WTC11 (cell line): ENCODE measurements around the gene ERICH6. TPM values are rescaled to one million over a fixed set of nuclear protein-coding genes. Genes with fewer than 3 reads are reported as not detected.

Source experiments
- ATAC-seq: fragments of 200-7000 bp; cut with Tn5 transposase; 2 replicates; pipeline ENCODE4 v1.10.0; 2021; ENCODE audit warnings: mild to moderate bottlenecking, moderate library complexity
- CTCF ChIA-PET: fragments of 300-600 bp; sonication (Branson Sonifier 250); formaldehyde crosslinking; loops from one replicate; lab custom pipeline; 2021; ENCODE audit warnings: antibody characterized with exemption; lab: Charles Lee
- POLR2A ChIA-PET: fragments of 350-600 bp; sonication (Branson Sonifier 250); formaldehyde crosslinking; loops from one replicate; lab custom pipeline; 2021; ENCODE audit warnings: antibody characterized with exemption; lab: Charles Lee
- DNase-seq: peaks from one replicate; pipeline ENCODE4 v3.0.0; 2021; ENCODE audit warnings: low spot score
- H3K27ac Mint-ChIP-seq: 2 replicates; pipeline ENCODE4 v1.8.0; 2021; ENCODE audit warnings: mixed read lengths
- H3K27me3 Mint-ChIP-seq: 2 replicates; pipeline ENCODE4 v1.8.0; 2021; ENCODE audit warnings: low read depth, mild to moderate bottlenecking, moderate library complexity, mixed read lengths
- H3K36me3 Mint-ChIP-seq: 2 replicates; pipeline ENCODE4 v1.8.0; 2021; ENCODE audit warnings: mixed read lengths
- H3K4me1 Mint-ChIP-seq: 2 replicates; pipeline ENCODE4 v1.8.0; 2022; ENCODE audit warnings: mixed read lengths
- H3K4me3 Mint-ChIP-seq: 2 replicates; pipeline ENCODE4 v1.8.0; 2021; ENCODE audit warnings: mild to moderate bottlenecking, moderate library complexity, mixed read lengths
- H3K9me3 Mint-ChIP-seq: 2 replicates; pipeline ENCODE4 v1.8.0; 2021; ENCODE audit warnings: mixed read lengths
- EMX1 ChIP-seq: fragments of 250-450 bp; sonication (Bioruptor Pico); IDR thresholded peaks from 2 replicates; pipeline ENCODE4 v1.8.0; 2021; ENCODE audit warnings: mild to moderate bottlenecking
- FOXK1 ChIP-seq: sonication (generic); formaldehyde crosslinking; IDR thresholded peaks from 2 replicates; pipeline ENCODE4 v1.8.0; 2022; ENCODE audit warnings: mild to moderate bottlenecking, moderate library complexity, missing genetic modification reagents
- HMGXB4 ChIP-seq: sonication (generic); formaldehyde crosslinking; IDR thresholded peaks from 2 replicates; pipeline ENCODE4 v1.8.1; 2023; ENCODE audit warnings: mild to moderate bottlenecking, moderate library complexity, missing genetic modification reagents
- JUN ChIP-seq: sonication (generic); formaldehyde crosslinking; IDR thresholded peaks from 2 replicates; pipeline ENCODE4 v1.8.0; 2023; ENCODE audit warnings: mild to moderate bottlenecking, missing genetic modification reagents
- NFATC4 ChIP-seq: fragments of 250-450 bp; sonication (Bioruptor Pico); IDR thresholded peaks from 2 replicates; pipeline ENCODE4 v1.9.0; 2021; ENCODE audit warnings: mild to moderate bottlenecking
- NFYB ChIP-seq: sonication (generic); formaldehyde crosslinking; conservative IDR thresholded peaks from 2 replicates; pipeline ENCODE4 v1.8.0; 2022; ENCODE audit warnings: low read depth, missing genetic modification reagents
- NR1H2 ChIP-seq: sonication (generic); formaldehyde crosslinking; IDR thresholded peaks from 2 replicates; pipeline ENCODE4 v1.9.0; 2021; ENCODE audit warnings: mild to moderate bottlenecking, moderate library complexity, missing genetic modification reagents
- NR2C2 ChIP-seq: sonication (generic); formaldehyde crosslinking; IDR thresholded peaks from 2 replicates; pipeline ENCODE4 v1.8.0; 2022; ENCODE audit warnings: mild to moderate bottlenecking, missing genetic modification reagents
- NR3C1 ChIP-seq: sonication (generic); formaldehyde crosslinking; conservative IDR thresholded peaks from 2 replicates; pipeline ENCODE4 v1.8.1; 2023; ENCODE audit warnings: low read depth, mild to moderate bottlenecking, missing genetic modification reagents
- PRDM15 ChIP-seq: sonication (generic); formaldehyde crosslinking; IDR thresholded peaks from 2 replicates; pipeline ENCODE4 v1.8.0; 2022; ENCODE audit warnings: missing genetic modification reagents
- PRRX2 ChIP-seq: fragments of 250-450 bp; sonication (Bioruptor Pico); IDR thresholded peaks from 2 replicates; pipeline ENCODE4 v1.8.0; 2021; ENCODE audit warnings: mild to moderate bottlenecking
- SP1 ChIP-seq: sonication (generic); formaldehyde crosslinking; conservative IDR thresholded peaks from 2 replicates; pipeline ENCODE4 v1.8.1; 2022; ENCODE audit warnings: missing genetic modification reagents
- TCF7 ChIP-seq: sonication (generic); formaldehyde crosslinking; IDR thresholded peaks from 2 replicates; pipeline ENCODE4 v1.8.0; 2022; ENCODE audit warnings: mild to moderate bottlenecking, low read depth, missing genetic modification reagents, moderate library complexity
- ZNF121 ChIP-seq: sonication (generic); formaldehyde crosslinking; IDR thresholded peaks from 2 replicates; pipeline ENCODE4 v1.8.0; 2023; ENCODE audit warnings: missing genetic modification reagents
- ZNF138 ChIP-seq: sonication (generic); formaldehyde crosslinking; conservative IDR thresholded peaks from 2 replicates; pipeline ENCODE4 v1.8.1; 2022; ENCODE audit warnings: mild to moderate bottlenecking, moderate library complexity, missing genetic modification reagents
- ZNF425 ChIP-seq: fragments of 250-450 bp; sonication (Bioruptor Pico); conservative IDR thresholded peaks from 2 replicates; pipeline ENCODE4 v1.9.0; 2021; ENCODE audit warnings: mild to moderate bottlenecking
- ZNF671 ChIP-seq: fragments of 250-450 bp; sonication (Bioruptor Pico); IDR thresholded peaks from 2 replicates; pipeline ENCODE4 v1.8.0; 2021; ENCODE audit warnings: mild to moderate bottlenecking
- total RNA-seq: library from RNA; stranded (reverse); gene quantifications from 3 replicates; pipeline ENCODE4 v1.2.3, GENCODE V29; 2021
- TF ChIP-seq, protein P1 (sequence below): sonication (generic); formaldehyde crosslinking; IDR thresholded peaks from 2 replicates; pipeline ENCODE4 v1.8.1; 2022; ENCODE audit warnings: missing genetic modification reagents, borderline replicate concordance
- TF ChIP-seq, protein P2 (sequence below): sonication (generic); formaldehyde crosslinking; conservative IDR thresholded peaks from 2 replicates; pipeline ENCODE4 v1.8.1; 2023; ENCODE audit warnings: mild to moderate bottlenecking, low read depth, missing genetic modification reagents, moderate library complexity
- TF ChIP-seq, protein P3 (sequence below): fragments of 200-600 bp; IDR thresholded peaks from 2 replicates; pipeline ENCODE4 v1.8.0; 2022; ENCODE audit warnings: antibody characterized with exemption
- TF ChIP-seq, protein P4 (sequence below): sonication (generic); formaldehyde crosslinking; IDR thresholded peaks from 2 replicates; pipeline ENCODE4 v1.8.1; 2023; ENCODE audit warnings: mild to moderate bottlenecking, missing genetic modification reagents

The ERICH6 gene
- total RNA-seq, 1 experiment from 2014 or later: 0.26 TPM

- Mint-ChIP-seq H3K4me3 (no peak overlapping the region), H3K9me3 (peaks cover 9% of the 10 kb centered on the region)
- TF ChIP-seq, protein P1, sequence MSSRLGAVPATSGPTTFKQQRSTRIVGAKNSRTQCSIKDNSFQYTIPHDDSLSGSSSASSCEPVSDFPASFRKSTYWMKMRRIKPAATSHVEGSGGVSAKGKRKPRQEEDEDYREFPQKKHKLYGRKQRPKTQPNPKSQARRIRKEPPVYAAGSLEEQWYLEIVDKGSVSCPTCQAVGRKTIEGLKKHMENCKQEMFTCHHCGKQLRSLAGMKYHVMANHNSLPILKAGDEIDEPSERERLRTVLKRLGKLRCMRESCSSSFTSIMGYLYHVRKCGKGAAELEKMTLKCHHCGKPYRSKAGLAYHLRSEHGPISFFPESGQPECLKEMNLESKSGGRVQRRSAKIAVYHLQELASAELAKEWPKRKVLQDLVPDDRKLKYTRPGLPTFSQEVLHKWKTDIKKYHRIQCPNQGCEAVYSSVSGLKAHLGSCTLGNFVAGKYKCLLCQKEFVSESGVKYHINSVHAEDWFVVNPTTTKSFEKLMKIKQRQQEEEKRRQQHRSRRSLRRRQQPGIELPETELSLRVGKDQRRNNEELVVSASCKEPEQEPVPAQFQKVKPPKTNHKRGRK (CRISPR knock-in tag): no peak
- TF ChIP-seq NR2C2 (CRISPR knock-in tag) (no peak), NFATC4 (CRISPR knock-in tag) (no peak), ZNF425 (CRISPR knock-in tag) (no peak), TCF7 (CRISPR knock-in tag) (no peak), SP1 (CRISPR knock-in tag) (no peak), EMX1 (no peak), ZNF138 (no peak), NFYB (CRISPR knock-in tag) (no peak)
- TF ChIP-seq, all 79 proteins: peak for 0
- ATAC-seq (0 out of 2 replicates have a peak, but pooled peaks have one; percentile 30), DNase-seq (no peak)
- H3K36me3 Mint-ChIP-seq: peaks cover 34% of the 10 kb centered on the region
- CTCF ChIA-PET: no interaction called here
- peak overlapping the region; percentile 51; the same call in 1 of the 2 replicates for H3K27ac Mint-ChIP-seq
- no peaks in the 10 kb centered on the region for H3K27me3 Mint-ChIP-seq
- POLR2A ChIA-PET: interaction anchor here (0.7 kb wide), 1 partner anchor 13 kb away, joined by 3 read pairs; no protein-coding TSS in a partner anchor
- peaks cover 16% of the 10 kb centered on the region for H3K4me1 Mint-ChIP-seq
Measured at GRCh38 chr3:150613034-150613433, 90.7 kb downstream of the ERICH6 start.

GRCh38 chr3:150612494-150612893 lies 91.2 kb downstream of the ERICH6 start:
- CTCF ChIA-PET: no interaction called here
- ATAC-seq (no peak), DNase-seq (no peak)
- peaks cover 21% of the 10 kb centered on the region for H3K4me1 Mint-ChIP-seq
- POLR2A ChIA-PET: interaction anchor here (1.8 kb wide), 1 partner anchor 10 kb away, joined by 6 read pairs; the partner anchor contains the start of gene SELENOT
- H3K27me3 Mint-ChIP-seq: no peaks in the 10 kb centered on the region
- no peak overlapping the region for H3K4me3 Mint-ChIP-seq
- H3K27ac Mint-ChIP-seq: no peak overlapping the region
- peaks cover 9% of the 10 kb centered on the region for H3K9me3 Mint-ChIP-seq
- H3K36me3 Mint-ChIP-seq: peaks cover 33% of the 10 kb centered on the region
- no peak for TF ChIP-seq PRDM15 (CRISPR knock-in tag)
- no peak for TF ChIP-seq ZNF671 (CRISPR knock-in tag)
- TF ChIP-seq, protein P2, sequence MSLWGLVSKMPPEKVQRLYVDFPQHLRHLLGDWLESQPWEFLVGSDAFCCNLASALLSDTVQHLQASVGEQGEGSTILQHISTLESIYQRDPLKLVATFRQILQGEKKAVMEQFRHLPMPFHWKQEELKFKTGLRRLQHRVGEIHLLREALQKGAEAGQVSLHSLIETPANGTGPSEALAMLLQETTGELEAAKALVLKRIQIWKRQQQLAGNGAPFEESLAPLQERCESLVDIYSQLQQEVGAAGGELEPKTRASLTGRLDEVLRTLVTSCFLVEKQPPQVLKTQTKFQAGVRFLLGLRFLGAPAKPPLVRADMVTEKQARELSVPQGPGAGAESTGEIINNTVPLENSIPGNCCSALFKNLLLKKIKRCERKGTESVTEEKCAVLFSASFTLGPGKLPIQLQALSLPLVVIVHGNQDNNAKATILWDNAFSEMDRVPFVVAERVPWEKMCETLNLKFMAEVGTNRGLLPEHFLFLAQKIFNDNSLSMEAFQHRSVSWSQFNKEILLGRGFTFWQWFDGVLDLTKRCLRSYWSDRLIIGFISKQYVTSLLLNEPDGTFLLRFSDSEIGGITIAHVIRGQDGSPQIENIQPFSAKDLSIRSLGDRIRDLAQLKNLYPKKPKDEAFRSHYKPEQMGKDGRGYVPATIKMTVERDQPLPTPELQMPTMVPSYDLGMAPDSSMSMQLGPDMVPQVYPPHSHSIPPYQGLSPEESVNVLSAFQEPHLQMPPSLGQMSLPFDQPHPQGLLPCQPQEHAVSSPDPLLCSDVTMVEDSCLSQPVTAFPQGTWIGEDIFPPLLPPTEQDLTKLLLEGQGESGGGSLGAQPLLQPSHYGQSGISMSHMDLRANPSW (CRISPR knock-in tag): no peak
- no peak for TF ChIP-seq JUN (CRISPR knock-in tag)
- TF ChIP-seq NR1H2 (CRISPR knock-in tag): no peak
- no peak for TF ChIP-seq NFATC4 (CRISPR knock-in tag)
- no peak for TF ChIP-seq PRRX2 (CRISPR knock-in tag)
- TF ChIP-seq TCF7 (CRISPR knock-in tag): no peak
- TF ChIP-seq, protein P3, sequence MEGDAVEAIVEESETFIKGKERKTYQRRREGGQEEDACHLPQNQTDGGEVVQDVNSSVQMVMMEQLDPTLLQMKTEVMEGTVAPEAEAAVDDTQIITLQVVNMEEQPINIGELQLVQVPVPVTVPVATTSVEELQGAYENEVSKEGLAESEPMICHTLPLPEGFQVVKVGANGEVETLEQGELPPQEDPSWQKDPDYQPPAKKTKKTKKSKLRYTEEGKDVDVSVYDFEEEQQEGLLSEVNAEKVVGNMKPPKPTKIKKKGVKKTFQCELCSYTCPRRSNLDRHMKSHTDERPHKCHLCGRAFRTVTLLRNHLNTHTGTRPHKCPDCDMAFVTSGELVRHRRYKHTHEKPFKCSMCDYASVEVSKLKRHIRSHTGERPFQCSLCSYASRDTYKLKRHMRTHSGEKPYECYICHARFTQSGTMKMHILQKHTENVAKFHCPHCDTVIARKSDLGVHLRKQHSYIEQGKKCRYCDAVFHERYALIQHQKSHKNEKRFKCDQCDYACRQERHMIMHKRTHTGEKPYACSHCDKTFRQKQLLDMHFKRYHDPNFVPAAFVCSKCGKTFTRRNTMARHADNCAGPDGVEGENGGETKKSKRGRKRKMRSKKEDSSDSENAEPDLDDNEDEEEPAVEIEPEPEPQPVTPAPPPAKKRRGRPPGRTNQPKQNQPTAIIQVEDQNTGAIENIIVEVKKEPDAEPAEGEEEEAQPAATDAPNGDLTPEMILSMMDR: no peak
- no peak for TF ChIP-seq HMGXB4 (CRISPR knock-in tag)
- no peak for TF ChIP-seq ZNF121 (CRISPR knock-in tag)
- TF ChIP-seq FOXK1 (CRISPR knock-in tag): no peak
- TF ChIP-seq, protein P4, sequence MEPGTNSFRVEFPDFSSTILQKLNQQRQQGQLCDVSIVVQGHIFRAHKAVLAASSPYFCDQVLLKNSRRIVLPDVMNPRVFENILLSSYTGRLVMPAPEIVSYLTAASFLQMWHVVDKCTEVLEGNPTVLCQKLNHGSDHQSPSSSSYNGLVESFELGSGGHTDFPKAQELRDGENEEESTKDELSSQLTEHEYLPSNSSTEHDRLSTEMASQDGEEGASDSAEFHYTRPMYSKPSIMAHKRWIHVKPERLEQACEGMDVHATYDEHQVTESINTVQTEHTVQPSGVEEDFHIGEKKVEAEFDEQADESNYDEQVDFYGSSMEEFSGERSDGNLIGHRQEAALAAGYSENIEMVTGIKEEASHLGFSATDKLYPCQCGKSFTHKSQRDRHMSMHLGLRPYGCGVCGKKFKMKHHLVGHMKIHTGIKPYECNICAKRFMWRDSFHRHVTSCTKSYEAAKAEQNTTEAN (CRISPR knock-in tag): no peak
- TF ChIP-seq NR3C1 (CRISPR knock-in tag): no peak
